Breast epithelium (tissue), 3 donors: ENCODE results near the gene ARID5B.
"Not testable (repeated sequence)": the region's sequence is repeated elsewhere in the genome, so short reads cannot be mapped to it uniquely, and the experiment has no call there.

Experiments
- CTCF ChIP-seq, 3 donors: fragments of 450-650 bp; IDR thresholded peaks; one replicate each; pipeline ENCODE4 v1.5.1; 2016 to 2017; ENCODE audit warnings: antibody characterized with exemption in 3 of 3, mild to moderate bottlenecking in 3 of 3, moderate library complexity in 3 of 3
- POLR2A ChIP-seq: fragments of 450-650 bp; IDR thresholded peaks from one replicate; pipeline ENCODE4 v1.6.1; 2016; ENCODE audit warnings: antibody characterized with exemption, mild to moderate bottlenecking, moderate library complexity

- TF ChIP-seq POLR2A; CTCF (IDR thresholded peaks at IDR 0.05): not testable (repeated sequence)
These were observed 75.6 kb downstream of the ARID5B start for GRCh38 chr10:61976951-61977721.
